Lower lobe of right lung (tissue), 2 donors: ENCODE data around the gene POFUT2. TPM values are rescaled to one million over a fixed set of nuclear protein-coding genes. Genes with fewer than 3 reads are reported as not detected.

Experiments used
- ATAC-seq, 2 donors: fragments of 200-7000 bp; cut with Tn5 transposase; one replicate each; pipeline ENCODE4 v1.9.1; 2020 to 2022; ENCODE audit warnings: mild to moderate bottlenecking in 2 of 2, moderate library complexity in 2 of 2
- DNase-seq: peaks from one replicate; pipeline ENCODE4 v3.0.0-alpha.2; 2020
- H3K27ac ChIP-seq: fragments of 200-600 bp; one replicate; pipeline ENCODE4 v1.8.0; 2022
- H3K27me3 ChIP-seq: fragments of 200-600 bp; one replicate; pipeline ENCODE4 v1.8.0; 2022; ENCODE audit warnings: low read depth
- H3K36me3 ChIP-seq: fragments of 200-600 bp; one replicate; pipeline ENCODE4 v1.8.0; 2022; ENCODE audit warnings: mild to moderate bottlenecking
- H3K4me1 ChIP-seq: fragments of 200-600 bp; one replicate; pipeline ENCODE4 v1.8.0; 2022
- H3K4me3 ChIP-seq: fragments of 200-600 bp; one replicate; pipeline ENCODE4 v1.8.0; 2022; ENCODE audit warnings: mild to moderate bottlenecking
- H3K9me3 ChIP-seq: fragments of 200-600 bp; one replicate; pipeline ENCODE4 v1.8.0; 2022
- intact Hi-C: fragments of 100-400 bp; cut with DNase I; formaldehyde crosslinking; loops from one replicate; pipeline ENCODE4 v1.11.0; 2022
- total RNA-seq: library from RNA; stranded (reverse); fragmentation: NEBNext Ultra II Directional; extraction: Animal tissue kit (Norgen Biotek cat#: 25700); gene quantifications from one replicate; pipeline ENCODE4 v1.2.1, GENCODE V29; 2021
- TF ChIP-seq, protein P1 (sequence below): fragments of 200-600 bp; IDR thresholded peaks from one replicate; pipeline ENCODE4 v1.8.0; 2022; ENCODE audit warnings: antibody characterized with exemption, mild to moderate bottlenecking
- donor health status: DM: no; HTN: yes; CAD: no; lungs with severe emphysema.

Gene POFUT2
- total RNA-seq, 1 donor from 2014 or later = 29.1 TPM

DNA sequence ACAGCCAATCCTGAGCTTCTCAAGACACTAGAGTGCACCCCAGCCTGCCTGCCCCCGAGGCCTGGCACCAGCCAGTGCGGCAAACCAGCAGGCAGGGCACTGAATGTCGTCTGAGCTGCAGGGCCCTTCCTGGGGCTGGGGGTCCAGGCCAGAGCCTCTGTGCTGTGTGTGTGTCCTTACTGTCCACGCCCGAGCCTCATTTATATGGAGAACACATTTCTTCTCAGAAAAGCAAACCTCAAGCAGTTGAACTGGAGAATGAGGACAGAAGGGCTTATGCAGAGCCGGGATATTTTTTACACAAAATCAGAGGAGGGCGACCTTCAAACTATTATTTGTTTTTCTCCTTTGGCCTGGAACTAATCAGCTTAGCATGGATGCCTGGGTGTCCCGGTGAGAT is 52.7 kb downstream of the POFUT2 start:
- no peak for ATAC-seq

DNA sequence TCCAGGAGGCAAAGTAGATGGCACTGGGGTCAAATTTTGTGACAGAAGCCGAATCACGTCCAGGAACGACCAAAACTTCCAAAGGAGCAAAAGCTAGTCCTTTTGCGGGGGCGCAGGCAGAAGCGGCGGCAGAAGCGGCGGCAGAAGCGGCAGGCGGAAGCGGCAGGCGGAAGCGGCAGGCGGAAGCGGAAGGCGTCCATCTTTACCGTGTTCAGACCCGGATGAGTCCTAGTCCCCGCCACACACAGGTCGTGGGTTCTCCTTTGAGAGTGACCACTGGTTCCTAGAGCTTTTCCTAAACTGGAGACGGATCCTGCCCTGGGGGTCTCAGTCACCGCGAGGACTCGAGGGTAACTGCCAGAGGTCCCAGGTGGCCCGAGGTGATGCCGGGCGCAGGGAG is 53.6 kb downstream of the POFUT2 start:
- no peak for DNase-seq

More for the DNA sequence above, 52.7 kb downstream of the POFUT2 start:
- Histone ChIP-seq H3K27me3 (peaks cover 26% of the 10 kb centered on the region), H3K4me1 (no peaks in the 10 kb centered on the region), H3K4me3 (no peak overlapping the region), H3K9me3 (no peaks in the 10 kb centered on the region), H3K36me3 (no peaks in the 10 kb centered on the region), H3K27ac (no peak overlapping the region)
- intact Hi-C loops = no loop called here
- TF ChIP-seq, protein P1, sequence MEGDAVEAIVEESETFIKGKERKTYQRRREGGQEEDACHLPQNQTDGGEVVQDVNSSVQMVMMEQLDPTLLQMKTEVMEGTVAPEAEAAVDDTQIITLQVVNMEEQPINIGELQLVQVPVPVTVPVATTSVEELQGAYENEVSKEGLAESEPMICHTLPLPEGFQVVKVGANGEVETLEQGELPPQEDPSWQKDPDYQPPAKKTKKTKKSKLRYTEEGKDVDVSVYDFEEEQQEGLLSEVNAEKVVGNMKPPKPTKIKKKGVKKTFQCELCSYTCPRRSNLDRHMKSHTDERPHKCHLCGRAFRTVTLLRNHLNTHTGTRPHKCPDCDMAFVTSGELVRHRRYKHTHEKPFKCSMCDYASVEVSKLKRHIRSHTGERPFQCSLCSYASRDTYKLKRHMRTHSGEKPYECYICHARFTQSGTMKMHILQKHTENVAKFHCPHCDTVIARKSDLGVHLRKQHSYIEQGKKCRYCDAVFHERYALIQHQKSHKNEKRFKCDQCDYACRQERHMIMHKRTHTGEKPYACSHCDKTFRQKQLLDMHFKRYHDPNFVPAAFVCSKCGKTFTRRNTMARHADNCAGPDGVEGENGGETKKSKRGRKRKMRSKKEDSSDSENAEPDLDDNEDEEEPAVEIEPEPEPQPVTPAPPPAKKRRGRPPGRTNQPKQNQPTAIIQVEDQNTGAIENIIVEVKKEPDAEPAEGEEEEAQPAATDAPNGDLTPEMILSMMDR = no peak
- DNase-seq = no peak

DNA sequence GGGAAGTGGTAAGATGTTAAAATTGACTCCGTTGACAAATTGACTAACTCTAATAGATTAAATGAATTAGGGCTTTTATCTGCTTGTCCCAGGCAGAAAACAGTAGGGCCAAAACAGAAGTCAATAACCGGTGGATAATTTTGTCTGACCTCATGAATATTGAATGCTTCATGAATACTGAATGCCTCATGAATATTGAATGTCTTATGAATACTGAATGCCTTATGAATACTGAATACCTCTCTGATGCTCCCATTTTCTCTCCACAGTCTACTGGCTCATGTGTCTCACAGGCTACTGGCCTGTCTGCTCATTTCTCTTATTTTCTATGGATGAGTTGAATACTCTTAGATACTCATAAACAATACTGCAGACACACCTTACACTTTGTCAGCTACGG is 56.0 kb downstream of the POFUT2 start:
- H3K27ac ChIP-seq = no peak overlapping the region
- intact Hi-C loops = no loop called here
- no peaks in the 10 kb centered on the region for H3K36me3 ChIP-seq
- ATAC-seq (no peak), DNase-seq (no peak)
- H3K4me1 ChIP-seq = peaks cover 5% of the 10 kb centered on the region
- peaks cover 26% of the 10 kb centered on the region for H3K27me3 ChIP-seq
- no peak overlapping the region for H3K4me3 ChIP-seq
- TF ChIP-seq, protein P1 = no peak
- H3K9me3 ChIP-seq = no peaks in the 10 kb centered on the region

More for the DNA sequence above, 53.6 kb downstream of the POFUT2 start:
- no peak for ATAC-seq
- Histone ChIP-seq H3K4me1 (no peaks in the 10 kb centered on the region), H3K27me3 (peaks cover 26% of the 10 kb centered on the region), H3K4me3 (no peak overlapping the region), H3K36me3 (no peaks in the 10 kb centered on the region), H3K9me3 (no peaks in the 10 kb centered on the region), H3K27ac (no peak overlapping the region)
- intact Hi-C loops = no loop called here
- TF ChIP-seq, protein P1 = no peak

DNA sequence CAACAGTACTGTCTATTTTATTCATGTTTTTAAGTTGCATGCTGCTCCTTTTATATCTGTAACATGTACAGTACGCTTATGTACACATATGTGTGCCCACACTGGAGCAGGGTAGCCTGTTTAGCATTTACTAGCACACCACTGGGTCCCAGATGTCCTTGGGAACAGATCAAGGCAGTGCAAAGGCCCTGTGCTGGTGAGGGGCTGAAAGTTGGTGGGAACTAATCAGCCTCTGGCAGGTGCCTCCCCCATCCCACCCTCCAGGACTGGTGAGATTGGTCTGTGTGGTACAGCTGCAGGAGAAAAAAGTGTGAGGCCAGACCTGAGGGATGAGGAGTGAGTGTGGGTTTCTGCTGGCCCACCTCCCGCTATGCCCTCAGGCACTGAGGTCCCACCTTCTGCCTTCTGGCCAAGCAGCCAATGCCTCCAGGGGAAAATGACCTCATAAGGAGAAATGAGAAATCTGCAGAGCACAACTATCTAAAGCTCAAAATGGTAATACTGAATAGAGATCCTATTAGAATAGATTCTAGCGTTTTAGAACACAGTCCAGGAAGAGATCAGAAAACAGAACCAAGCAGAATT is 58.9 kb downstream of the POFUT2 start:
- H3K4me1 ChIP-seq = peaks cover 5% of the 10 kb centered on the region
- no peak for ATAC-seq
- H3K27ac ChIP-seq = no peak overlapping the region
- peaks cover 1% of the 10 kb centered on the region for H3K27me3 ChIP-seq
- H3K36me3 ChIP-seq = peaks cover 2% of the 10 kb centered on the region
- TF ChIP-seq, protein P1 = no peak
- intact Hi-C loops = no loop called here
- no peak for DNase-seq
- H3K4me3 ChIP-seq = no peak overlapping the region
- H3K9me3 ChIP-seq = no peaks in the 10 kb centered on the region

DNA sequence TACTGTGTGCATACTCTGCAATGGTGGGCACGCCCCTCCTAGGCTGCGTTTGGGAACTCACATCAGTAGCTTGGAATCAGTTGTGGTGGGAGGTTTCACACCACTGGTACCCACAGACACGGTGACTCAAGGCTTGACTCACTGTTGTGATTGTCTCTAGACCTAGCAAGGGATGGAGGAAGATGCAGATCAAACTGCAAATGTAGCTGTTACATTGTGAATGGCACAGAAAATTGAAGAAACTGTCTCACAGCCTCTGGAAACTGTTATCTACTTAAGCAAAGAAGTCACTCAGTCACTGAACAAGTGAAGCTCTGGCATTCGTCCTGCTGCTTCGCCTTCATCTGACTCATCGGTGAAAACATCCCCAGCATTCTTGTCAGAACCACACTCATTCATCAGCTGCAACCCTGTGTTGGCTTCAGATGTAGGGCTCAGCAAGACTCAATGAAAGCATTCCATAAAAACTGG is 59.5 kb downstream of the POFUT2 start:
- Histone ChIP-seq H3K36me3 (peaks cover 8% of the 10 kb centered on the region), H3K4me1 (peaks cover 5% of the 10 kb centered on the region), H3K9me3 (no peaks in the 10 kb centered on the region), H3K27ac (no peak overlapping the region), H3K27me3 (no peaks in the 10 kb centered on the region), H3K4me3 (no peak overlapping the region)
- ATAC-seq (peak; percentile 42 to 49), DNase-seq (no peak)
- TF ChIP-seq, protein P1 = no peak
- intact Hi-C loops = no loop called here
